T-helper 9 cell (primary cell): ENCODE measurements around the gene KRTAP10-3.
"Not testable (repeated sequence)": the region's sequence is repeated elsewhere in the genome, so short reads cannot be mapped to it uniquely, and the experiment has no call there.

ENCODE experiments used
- DNase-seq: peaks from one replicate; pipeline ENCODE4 v3.0.0-alpha.2; 2020
- total RNA-seq, 2 donors: gene quantifications; one replicate each; lab custom pipeline; 2026; lab: John Stamatoyannopoulos, UW

Gene KRTAP10-3
- 0 reads per million in 2 donors for total RNA-seq

- DNase-seq = no peak
Observed at GRCh38 chr21:44558695-44559094, at the start of gene KRTAP10-3. Gene KRTAP10-3 (minus strand): TSS chr21:44558795. CDS start chr21:44558715, 80 bp downstream.

GRCh38 chr21:44606495-44606894, 47.9 kb upstream of the KRTAP10-3 start:
- DNase-seq = no peak

DNA sequence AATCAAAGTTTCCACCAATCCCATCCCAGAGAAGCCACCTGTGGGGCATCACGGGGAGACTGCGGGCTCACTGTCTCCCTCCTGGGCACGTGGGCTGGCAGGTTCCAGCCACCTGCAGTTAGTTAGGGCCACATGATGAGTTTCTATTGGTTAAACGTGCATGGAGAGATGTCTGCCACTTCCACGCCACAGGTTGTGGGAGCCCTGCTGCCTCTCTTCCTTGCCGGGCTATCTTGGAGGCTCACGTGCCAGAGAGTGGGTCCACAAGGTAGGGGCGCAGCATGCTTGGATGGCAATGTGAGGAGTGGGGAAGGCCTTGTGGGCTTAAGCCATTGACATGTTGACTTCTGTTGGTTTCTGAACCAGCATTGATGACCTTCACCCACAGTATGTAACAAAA, 45.3 kb upstream of the KRTAP10-3 start:
- DNase-seq = no peak

- no peak for DNase-seq
Observed at GRCh38 chr21:44603109-44603875, 44.7 kb upstream of the KRTAP10-3 start.

DNA sequence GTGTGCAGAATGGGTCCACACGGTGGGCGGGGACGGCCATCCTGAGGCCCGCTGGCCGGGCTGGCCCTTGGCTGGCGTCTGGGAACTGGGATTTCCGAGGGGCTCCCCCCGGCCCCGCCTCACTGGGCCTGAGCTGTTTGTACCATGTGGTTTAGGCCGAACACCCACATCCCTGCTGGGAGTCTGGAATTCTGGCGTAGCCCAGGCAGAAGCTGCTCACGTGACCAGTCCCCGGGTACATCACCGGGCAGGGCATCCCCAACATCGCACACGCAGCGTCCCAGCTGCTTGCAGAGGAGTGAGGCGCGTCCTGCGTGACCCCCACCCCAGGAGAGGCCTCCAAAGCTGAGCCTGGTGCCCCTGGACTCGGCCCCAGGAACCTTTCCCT, 43.9 kb upstream of the KRTAP10-3 start:
- DNase-seq = no peak

DNA sequence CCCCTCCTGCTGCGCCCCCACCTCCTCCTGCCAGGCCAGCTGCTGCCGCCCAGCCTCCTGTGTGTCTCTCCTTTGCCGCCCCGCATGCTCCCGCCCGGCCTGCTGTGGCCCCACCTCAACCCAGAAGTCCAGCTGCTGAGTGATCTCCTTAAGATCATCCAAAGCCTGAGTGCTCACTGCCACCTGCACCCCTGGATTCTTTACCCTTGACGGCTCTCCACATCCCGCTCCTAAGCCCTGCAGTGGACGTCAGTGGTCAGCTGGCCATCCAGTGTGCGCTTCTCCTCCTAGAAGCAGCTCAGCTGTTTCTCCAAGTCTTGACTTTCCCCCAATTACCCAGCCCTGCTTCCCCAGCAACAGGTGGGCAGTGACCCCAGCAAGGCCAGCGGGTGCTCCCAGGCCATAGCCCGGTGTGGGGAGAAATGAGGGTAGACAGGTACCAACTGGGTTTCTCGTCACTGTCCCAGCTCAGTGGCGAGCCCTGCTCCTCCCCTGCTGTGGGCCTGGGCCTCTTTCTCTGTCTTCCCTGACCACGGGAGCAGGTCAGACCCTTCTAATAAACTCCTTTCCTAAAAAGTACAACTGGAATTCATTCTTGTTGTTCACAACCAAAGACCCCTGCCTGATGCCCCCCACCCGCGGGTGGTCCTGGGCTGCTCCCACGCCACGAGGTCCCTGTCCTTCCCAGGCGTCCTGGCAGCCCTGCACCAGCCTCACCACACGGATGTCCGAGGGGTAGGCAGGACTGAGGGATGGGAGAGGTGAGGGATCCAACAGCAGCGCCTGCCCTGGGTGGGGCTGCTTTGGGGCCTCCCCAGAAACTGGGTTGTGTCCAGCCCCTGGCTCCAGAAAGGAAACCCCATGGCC, 43.2 kb upstream of the KRTAP10-3 start:
- no peak for DNase-seq

- DNase-seq = not testable (repeated sequence)
Observed at GRCh38 chr21:44601091-44601490, 42.5 kb upstream of the KRTAP10-3 start.

DNA sequence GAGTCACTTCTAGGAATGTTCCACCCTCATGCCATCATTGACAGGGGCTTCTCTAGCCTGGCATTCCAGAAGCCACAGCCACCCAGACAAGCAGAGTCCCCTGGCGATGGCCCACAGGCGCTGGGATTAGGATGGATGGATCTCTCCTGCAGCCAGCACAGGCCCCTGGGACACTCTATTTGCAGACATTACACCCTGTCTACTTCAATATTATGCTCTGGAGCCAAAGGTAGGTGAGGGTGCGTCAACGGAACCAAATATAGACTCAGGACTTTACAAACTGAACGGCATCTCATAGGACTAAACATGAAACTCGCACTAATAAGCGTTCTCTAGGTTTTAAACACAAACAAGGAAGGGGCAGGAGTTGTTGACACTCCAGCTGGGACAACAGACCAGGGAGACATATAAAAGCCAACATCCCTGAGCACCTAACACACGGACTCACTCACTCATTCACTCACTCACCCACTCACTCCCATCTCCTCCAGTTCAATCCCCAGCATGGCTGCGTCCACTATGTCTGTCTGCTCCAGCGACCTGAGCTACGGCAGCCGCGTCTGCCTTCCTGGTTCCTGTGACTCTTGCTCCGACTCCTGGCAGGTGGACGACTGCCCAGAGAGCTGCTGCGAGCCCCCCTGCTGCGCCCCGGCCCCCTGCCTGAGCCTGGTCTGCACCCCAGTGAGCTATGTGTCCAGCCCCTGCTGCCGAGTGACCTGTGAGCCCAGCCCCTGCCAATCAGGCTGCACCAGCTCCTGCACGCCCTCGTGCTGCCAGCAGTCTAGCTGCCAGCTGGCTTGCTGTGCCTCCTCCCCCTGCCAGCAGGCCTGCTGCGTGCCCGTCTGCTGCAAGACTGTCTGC, 41.8 kb upstream of the KRTAP10-3 start, which contains the start of gene KRTAP10-7:
KRTAP10-7 (plus strand) TSS at position 480 of the 861 bp plus-strand sequence; CDS start at position 505, 25 bp downstream.
- not testable (repeated sequence) for DNase-seq

GRCh38 chr21:44599264-44600029, 40.9 kb upstream of the KRTAP10-3 start:
- DNase-seq = no peak

DNA sequence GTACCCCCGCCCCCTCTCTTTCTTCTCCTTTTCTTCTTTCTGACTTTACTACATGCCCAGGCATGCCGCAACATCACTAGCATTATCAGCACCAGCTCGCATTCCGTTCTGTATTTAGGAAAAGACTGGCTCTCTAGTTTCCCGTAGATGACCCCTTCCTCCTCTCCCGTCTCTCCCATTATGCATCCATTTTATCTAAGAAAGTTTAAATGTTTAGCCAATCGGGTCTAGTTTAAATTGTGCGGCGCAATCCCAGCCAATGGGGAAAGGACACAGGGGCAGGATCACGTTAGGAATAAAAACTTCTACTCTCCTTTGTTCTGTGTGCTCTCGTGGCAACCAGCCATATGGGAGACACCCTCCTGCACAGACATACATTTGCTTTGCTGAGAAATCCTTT, 39.5 kb upstream of the KRTAP10-3 start:
- DNase-seq = no peak

- no peak for DNase-seq
Observed at GRCh38 chr21:44596068-44596725, 37.6 kb upstream of the KRTAP10-3 start.

DNA sequence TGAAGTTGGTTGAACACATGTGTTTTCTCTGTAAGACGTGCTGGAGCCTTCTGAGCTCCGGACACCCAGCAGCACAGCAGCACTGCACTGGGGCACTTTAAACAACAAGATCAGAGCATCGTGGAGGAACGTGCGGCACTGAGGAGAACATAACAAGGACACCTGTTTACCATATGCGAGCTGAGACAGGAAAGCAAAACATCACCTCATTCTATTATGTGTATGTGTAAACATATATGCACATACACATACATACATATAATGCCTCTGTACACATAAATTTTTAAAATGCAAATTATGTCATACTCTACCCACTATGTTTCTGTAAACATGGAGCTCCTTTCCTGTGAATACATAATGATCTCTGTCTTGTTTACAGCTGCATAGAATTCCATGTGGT, 36.9 kb upstream of the KRTAP10-3 start:
- no peak for DNase-seq

- DNase-seq = no peak
Observed at GRCh38 chr21:44594406-44594916, 35.9 kb upstream of the KRTAP10-3 start.

GRCh38 chr21:44593598-44594405, 35.2 kb upstream of the KRTAP10-3 start:
- DNase-seq = no peak

DNA sequence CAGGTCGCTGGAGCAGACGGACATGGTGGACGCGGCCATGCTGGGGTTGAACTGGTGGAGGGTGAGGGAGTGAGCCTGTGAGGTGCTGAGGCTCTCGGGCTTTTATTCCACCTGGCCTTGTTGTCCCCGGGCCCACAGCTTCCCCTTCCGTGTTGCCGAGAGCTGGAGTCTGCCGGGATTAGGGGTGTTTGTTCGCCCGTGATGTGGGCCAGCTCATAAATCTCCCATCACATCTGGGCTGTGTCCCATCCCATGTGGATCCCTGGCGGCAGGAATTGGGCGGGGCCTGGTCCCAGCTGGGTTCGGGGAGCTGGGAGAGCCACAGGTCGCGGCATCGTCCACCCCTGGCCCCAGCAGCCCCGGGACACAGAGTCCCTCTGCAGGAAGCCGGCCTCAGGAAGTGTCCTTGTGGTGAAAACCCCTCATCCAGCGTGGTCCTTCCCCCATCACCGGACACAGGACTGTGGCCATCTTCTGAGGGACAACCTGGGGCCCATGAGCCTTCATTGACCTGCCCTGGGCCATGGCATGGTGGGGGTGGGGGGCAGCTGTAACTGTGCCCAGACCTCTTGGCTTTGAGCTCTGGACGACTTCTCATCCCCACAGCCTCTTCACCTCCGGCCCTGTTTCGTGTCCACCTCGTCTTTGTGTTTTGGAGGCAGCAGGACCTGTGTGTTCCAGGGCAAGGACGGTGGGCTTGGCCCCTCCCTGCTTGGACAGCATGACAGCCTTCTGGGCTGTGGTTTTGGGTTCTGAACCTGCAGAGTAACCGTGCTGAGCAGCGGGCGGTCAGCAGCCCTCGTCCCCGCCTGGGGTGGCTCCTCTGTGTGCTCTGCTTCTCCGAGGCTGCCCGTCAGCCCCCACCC, 34.1 kb upstream of the KRTAP10-3 start, which contains the start of gene KRTAP10-6:
KRTAP10-6 (minus strand) TSS at position 60 of the 866 bp plus-strand sequence; CDS start at position 39, 21 bp downstream.
- DNase-seq = no peak

GRCh38 chr21:44591801-44592130, 33.2 kb upstream of the KRTAP10-3 start:
- DNase-seq = not testable (repeated sequence)

- not testable (repeated sequence) for DNase-seq
Observed at GRCh38 chr21:44590897-44591800, 32.6 kb upstream of the KRTAP10-3 start.

DNA sequence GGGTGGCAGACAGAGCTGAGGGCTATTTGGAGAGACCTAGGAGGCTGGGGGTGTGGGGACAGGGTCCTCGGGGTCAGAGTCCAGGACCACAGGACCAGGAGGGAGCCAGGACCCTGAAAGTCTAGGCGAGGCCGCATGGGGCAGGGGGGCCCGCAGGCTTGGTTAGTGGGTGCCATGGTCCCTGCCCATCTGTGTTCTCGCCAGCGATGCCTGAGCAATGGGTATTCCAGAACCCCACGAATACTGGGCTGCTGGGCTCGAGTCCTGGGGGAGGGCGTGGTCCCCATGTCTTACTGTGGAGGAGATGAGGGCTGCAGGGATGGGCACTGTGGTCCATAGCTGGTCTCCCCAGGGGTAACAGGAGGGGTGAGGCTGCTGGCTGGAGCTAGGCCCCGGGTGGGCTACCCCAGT, 31.7 kb upstream of the KRTAP10-3 start:
- DNase-seq = no peak
